Activated effector memory CD4-positive, alpha-beta T cell treated with anti-CD3 and anti-CD28 coated beads, Interleukin-2, amount 50 U/mL, for 16 hours (primary cell): Measurements from ENCODE around the gene ESRRG.

ENCODE experiments used
- DNase-seq: peaks from one replicate; pipeline ENCODE4 v3.0.0-alpha.2; 2020

Gene ESRRG

DNA sequence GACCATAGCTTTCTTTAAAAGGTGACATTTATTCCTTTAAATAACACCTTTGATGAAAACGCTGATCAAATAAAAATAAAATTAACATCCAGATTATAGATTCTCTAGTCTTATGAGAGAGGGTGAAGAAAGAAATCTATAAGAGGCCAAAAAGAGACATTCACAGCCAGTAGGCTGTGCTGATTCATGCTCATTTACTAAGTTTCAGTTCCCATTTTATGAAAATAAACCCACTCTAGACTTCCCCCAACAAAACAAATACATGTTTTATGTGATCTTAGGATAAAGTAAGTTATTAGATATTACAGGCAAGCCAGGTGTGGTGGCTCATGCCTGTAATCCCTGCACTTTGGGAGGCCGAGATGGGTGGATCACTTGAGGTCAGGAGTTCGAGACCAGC, 21.1 kb downstream of the ESRRG start:
- no peak for DNase-seq

DNA sequence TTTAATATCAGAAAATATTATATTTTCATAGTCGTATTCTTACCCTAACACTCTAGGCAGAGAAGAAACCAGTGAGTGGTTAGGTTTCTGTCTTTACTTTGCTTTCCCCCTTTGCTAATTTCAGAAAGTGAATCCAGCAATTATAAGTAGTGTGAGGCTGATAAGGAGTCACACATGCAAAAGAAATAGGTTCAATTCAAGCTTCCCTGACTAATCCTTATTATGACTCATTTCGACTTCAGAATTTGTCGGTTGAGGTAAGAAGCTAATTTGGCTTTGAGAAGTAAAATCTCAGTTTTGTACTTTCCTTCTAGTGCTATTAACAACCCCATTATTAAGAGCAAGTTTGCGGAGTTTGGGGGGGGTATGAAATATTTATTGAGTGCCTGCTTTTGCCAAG, 22.4 kb downstream of the ESRRG start:
- no peak for DNase-seq

DNA sequence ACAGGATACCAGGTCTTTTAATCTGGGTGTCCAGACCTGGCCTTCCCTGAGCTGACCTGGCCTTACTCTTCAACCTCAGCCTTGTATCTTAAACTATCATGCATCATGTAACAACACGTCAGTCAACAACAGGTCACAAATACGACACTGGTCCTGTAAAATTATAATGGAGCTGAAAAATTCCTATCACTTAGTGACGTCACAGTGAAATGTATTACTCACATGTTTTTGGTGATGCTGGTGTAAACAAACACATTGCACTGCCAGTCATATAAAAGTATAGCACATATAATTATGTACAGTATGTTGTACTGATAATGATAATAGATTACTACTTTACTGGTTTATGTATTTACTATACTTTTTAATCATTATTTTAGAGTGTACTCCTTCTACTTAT, 31.5 kb downstream of the ESRRG start:
- no peak for DNase-seq

DNA sequence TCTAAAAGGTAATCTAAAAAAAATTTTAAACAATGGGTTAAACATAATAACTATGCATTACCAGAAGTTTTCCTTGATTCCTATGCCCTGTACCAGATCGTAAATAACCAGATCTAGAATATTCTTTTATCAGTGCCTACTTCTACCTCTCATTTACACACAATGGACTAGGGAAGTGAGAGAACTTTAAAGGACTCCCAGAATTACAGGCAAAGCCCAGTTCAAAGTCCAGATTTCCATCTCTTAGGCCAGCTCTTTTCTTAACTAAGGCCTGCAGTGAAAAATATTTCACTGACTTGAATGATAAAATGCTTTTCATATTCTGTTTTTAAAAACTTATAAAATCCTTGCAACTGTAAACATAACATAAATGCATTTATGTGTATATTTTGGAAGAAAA, 32.6 kb downstream of the ESRRG start:
- no peak for DNase-seq

DNA sequence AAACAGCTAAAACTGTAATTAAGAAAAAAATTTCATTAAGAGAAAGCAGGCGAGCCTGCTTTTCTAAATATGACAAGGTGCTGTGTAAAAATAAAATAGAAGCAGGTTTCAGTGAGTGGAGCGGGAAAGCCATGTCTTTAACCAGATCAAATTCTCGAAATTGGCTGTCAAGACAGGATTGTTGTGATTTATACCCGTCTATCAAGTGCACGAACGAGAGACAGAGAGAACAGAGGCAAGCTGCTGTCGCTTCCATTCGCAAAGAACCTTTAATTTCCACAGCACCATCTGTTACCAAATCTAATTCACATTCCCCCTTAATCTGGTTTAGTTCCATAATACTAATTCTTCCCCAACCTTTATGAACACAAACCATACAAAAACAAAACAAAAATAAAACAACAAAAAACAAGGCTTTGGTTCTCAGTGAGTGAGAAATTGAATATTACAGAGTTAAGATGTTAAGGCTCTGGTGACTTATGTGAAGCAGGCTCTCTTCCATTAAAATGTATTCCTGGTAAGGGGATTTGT, 35.0 kb downstream of the ESRRG start:
- DNase-seq: no peak

DNA sequence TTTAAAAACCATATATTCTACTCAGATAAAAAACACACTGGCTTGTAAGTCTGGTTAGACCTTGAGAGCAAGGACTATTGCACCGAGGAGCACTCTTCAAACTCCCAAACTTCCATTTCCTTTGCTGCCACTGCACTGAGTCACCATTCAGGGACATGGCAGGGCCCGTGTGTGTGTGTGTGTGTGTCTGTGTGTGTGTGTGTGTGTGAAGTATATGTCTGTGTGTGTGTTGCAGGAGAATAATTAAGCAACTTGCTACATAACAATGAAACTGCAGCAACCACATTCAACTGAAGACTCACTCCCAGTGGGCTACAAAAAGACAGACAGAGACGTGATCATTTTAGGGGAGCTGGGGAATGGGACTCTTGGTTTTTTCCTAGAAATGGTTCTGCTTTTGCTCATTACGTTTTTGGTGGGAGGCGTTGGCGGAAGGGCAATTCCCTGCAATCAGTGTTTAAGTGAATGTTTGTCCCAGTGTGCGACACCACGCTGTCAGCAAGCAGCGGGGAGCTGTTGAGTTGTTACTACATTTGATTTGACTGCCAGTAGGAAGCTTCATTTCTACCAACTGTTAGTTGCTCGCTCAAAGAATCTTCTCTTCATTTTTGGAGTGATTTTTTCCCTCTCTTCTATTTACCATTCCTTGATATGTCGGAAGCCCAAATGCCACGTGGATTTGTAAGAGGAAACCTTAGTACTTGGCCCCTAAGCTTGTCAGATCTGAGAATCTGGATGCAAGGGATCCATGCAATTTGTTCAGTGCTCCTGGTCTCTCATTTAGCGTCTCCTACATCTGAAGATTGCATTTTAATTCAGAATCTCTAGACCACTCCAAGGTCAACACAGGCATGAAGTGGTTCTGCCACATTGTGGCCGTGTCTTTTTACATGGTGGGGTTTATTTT, 36.1 kb downstream of the ESRRG start:
- DNase-seq: no peak

DNA sequence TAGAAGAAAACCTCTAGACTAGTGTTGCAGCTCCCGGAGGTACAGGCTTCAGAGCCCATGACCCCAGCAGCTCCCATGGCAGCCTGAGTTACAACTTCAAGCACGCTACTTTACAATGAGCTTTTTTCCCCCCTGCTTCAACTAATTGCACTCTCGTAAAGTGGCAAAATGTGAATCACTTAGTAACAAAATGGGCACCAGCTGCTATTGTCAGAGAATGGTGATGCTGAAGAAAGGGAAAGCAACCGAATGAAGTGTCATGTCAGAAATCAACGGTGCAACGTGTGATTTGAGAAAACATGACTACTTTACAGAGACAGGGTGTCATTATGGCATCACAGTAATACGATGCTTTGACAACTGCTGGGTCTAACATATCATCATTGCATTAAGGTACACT, 40.5 kb downstream of the ESRRG start:
- DNase-seq: no peak

DNA sequence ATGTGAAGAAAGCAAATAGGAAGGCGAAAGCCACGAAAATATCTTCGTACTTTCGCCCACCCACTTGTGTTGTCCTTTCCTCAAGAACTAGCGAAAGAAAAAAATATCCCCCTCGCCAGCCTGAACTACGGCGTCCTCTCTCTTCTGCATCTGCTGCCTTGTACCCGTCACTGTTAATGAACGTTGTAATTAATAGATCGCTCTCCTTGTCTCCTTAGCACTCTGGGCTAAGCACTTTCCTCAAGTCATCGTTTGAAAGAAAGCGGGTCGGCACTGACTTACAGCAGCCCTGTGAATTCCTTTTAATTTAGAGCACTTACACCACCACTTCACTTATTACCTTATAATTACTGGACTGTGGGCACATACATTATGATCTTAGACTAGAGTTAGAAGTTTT, 44.1 kb downstream of the ESRRG start:
- DNase-seq: no peak

DNA sequence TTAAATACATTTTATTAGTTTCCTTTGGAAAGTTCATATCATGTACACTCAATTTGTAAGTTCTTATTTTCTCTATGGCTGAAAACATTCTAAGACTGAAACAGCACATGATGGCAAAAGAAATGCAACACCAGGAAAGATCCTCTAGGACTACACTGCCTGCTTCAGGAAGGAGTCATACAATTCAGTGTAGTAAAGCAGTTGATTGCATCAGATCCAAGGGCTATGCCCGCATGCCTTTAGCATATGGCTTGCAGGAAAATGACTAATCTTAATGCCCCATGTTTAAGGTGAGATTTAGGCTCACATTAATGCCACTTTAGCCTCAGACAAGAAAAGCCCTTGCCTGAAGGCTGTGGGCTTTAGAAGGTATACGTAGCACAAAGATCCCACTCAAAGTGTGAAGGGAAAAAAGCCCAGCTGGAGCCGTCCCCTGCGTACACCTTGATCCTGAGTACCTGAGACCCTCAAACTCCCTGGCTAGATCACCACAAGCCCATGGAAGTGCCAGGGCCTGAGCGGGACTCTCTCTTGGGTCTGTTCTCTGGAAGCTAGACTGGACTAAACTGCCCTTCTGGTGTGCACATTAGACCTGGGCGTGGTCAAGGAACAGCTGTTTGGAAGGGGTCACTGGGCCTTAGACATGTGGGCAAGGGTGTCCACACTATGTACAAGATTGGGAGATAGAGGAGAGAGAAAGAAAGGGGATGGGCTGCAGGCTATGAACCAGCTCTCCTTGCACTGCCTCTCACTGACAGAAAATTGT, 52.9 kb downstream of the ESRRG start:
- no peak for DNase-seq

DNA sequence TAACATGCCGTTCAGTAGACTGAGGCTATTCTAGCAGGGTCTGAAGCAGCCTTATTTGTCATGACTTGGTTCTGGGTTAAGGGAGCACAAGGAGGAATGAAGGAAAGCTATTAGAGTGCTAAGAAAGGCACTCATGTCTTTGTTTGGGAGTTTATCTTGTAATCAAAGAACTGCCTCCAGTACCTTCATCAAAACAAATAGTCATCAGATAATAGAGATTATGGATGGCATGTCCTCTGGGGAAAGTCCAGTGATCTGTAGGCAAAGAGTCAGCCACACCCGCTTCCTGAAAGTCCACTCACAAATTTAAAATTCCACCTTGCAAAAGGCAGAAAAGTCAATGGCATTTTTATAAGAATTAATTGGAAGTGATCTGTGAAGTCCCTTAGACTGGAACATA, 56.8 kb downstream of the ESRRG start:
- no peak for DNase-seq

DNA sequence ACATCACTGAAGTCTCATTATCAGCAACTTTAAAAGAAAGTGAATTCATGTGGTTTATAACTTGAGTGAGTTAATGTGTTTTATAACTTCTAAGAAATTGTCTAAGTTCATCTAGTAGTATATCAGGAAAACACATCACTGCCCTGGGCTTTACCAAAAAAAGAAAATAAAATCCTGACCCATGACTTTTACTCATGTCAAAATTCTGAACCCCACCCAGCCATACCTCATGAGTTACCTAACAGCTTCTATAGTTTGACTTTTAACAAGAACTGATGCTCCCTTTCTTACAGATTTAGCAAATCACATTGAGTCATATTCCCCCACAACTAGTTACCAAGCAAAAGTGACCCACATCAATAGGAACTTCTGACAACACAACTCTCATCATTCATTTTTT, 57.4 kb downstream of the ESRRG start:
- no peak for DNase-seq

DNA sequence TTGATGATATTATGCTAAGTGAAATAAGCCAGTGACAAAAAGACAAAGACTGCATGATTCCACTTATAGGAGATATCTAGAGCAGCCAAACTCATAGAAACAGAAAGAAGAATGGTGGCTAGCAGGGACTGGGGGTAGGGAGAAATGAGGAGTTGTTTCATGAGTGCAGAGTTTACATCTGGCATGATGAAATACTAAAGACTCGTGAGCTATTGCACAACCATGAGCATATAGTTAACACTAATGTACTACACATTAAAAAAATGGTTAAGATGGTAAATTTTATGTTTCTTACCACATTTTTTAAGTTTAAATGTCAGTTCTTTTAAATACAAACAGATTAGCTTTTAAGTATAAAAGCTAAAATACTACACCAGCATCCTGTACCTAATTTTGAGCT, 57.8 kb downstream of the ESRRG start:
- DNase-seq: no peak

DNA sequence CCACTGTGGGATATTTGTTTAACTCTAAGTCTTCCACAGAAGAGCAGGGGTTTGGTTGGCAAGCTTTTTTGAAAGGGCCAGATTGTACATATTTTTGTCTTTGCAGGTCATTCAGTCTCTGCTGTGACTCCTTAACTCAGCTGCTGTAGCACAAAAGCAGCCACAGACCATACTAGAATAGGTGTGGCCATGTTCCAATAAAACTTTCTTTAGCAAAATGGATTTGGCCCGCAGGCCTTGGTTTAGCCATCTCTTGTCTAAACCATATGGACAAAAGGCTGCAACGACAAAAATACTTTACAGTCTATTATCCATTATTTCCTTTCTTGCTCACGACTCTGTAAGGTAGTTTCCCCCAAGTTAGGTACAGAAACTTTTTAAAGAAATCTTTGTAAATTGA, 60.5 kb downstream of the ESRRG start:
- DNase-seq: no peak

DNA sequence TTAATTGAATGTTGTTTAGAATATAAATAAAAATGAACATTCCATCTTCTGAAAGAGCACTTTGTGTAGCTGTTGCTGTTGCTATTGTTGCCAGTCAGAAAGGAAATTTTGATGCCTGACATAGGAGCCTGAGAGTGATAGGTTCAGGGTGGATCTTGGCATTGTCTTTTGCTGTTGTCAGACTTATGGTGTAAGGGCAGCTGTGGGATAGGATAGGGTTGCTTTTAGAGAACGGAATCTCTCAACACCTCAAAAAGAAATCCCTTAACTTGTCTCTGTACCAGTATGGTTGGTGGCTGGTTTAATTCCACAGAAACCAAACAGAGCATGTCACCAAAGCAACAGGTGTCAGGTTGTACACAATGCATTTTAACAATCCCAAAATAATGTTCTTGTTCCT, 62.7 kb downstream of the ESRRG start:
- DNase-seq: no peak

DNA sequence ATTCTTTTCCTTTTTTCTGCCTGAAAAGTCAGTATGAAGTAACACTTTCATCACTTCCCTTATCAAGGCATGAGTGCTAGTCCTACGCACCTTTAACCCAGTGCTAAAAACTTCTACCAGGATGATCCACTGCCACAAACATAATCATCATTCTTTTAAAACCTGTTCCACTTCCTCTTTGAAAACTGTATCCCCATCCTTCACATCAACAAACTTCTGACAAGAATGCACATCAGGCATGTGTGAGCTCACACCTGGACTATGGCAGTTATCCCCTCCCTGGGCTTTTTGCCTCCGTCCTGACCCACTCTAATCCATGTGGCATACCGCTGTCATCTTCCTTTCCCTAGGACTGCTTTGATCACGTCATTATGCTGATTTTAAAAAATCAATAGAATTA, 70.2 kb downstream of the ESRRG start:
- no peak for DNase-seq

DNA sequence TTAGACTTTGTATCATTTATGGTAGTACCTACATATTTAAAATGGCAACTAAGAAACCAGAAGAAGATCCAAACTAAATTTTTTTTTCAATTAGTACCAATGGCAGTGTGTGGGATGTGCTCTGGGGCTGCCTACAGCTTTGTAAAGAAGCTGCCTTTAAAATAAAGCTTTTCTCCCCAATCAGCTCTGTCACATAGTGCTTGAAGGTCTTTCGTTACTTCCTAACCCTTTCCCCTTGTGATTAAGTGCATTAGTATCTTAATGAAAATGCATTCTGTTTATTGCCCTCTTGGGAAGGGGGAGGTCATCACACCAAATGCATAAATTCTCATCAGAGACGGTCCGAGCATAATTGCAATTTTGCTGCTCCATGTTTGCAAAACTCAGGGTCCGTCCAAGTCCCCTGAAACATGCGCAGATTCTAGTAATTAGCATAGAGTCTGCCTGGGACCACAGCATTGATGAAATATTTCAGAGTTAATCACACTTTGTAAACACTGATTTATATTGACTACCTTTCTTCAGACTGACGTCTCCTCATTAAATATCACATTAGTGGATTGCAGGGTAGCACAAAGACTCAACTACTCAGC, 71.3 kb downstream of the ESRRG start:
- no peak for DNase-seq

DNA sequence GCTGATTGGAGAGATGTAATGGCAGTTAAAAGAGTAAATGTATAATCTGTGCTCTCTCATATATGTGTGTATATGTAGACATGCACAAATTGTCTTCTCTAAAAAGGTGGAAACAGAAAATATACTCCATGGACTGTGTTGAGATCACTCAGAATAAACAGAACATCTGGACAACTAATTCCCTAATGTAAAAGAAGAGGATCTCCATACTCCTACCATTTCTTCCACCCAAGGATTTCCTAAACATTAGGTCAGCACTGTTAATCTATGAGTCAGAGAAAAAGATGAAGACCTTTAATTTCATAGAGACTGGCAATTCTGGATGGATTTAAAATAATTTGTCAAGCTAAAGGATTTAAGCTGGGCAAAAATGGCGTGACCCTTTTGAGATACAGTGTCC, 80.1 kb downstream of the ESRRG start:
- DNase-seq: no peak

DNA sequence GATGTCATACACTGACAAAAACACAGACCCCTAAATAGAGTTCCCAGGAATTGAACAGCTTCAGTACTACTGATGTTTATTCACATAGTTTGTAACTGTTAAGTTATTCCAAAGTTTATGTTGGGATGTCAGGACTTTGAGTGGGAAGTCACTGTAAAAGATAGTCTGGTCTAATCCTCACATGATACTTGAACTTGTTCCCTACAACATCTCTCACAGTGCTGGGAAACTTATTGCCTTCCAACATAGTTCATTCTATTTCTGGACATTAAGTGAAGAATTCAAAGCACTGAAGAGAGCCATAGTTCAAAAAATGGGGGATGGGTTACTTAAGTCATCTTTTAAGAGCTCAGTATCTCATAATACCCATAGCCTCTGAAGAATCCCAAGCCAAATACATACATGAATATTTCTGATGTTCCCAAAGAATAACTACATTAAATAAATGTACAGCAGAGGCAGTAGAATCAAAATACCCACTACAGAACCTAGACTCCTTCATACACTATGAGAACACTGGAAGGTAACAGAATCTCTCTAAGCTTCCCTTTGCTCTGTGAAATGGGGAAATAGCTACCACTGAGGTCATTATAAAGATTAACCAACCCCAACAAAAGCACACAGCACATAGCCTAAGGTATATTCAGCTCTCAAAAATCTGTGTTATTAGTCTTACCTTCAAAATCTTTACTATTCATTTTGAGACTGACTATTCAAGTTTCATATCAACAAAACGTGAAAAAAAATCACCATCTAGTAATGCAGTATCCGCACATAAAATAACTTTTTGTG, 81.4 kb downstream of the ESRRG start:
- no peak for DNase-seq

DNA sequence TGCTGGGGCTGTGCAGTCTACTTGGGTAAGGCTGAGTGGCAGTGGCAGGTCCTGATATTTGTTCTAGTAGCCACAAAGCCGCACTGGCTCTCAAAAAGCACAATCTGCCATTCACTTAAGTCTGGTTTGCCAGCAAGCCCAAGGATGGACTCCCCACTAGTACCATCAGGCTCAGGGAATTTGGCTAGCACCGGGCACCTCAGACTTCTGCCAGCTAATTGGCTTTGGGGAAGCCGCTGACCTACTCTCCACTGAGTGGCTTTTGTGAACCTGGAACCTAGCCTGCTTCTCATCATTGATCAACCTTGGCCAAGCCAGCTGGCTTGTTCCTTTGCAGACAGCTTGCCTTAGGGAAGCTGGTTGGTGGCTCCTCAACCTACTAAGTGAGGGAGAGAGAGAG, 83.1 kb downstream of the ESRRG start:
- DNase-seq: no peak

DNA sequence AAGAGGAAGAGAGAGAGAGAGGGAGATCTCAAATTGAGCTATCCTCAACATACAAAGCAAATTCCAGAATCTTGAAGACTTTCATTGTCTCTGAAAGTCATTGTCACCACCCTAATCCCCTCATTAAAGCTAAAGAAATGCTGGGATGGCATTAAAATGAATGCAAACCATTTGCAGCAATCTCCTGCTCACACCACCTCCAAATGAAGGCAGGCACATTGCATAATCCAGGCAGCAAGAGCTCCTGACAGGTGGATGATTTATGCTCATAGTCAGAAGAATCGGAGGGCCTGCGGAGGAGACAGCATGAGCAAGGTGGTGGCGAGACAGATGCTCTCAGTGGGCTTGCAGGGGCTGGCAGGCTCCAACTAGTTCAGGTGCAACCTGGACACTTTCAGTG, 90.2 kb downstream of the ESRRG start:
- DNase-seq: no peak

DNA sequence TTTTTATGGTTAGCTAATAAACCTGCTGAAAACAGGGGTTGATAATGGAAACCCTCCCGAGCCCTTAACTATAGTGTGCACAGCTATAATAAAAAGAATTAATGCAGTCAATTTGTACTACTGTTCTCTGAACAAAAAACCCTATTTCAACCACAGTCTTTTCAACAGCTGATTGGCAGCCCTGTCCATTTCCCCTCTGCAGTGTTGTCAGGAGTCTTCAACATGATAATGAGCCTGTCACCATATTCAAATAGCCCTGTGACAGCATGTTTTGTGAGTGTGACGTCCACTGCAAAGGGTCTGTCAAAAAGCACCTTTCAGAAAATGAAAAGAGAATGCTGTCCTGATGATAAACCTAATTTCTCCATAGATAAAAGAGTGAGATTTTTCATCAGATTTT, 92.7 kb downstream of the ESRRG start:
- no peak for DNase-seq

DNA sequence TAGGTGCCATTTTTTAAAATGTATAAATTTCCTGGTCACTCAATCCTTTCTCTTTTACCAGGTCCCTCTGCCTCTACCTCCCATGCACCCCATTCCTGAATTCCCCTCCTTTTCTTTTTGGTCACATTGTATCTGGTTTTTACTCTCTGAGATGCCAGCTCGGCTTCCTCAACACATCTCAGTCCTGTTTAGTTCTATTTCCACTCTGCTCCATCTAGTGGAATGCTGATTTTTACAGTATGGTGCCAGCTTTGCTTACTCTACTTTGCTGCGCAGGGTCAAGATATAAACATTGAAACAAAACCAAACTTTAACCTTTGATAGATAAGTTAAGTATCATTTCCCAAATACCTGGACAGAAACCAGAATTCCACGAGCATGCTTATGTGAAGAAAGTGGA, 96.0 kb downstream of the ESRRG start:
- no peak for DNase-seq
